RWPE2 (cell line): ENCODE results near the gene CERS6.

Experiments
- ATAC-seq: fragments of 200-7000 bp; cut with Tn5 transposase; 3 replicates; pipeline ENCODE4 v1.9.1; 2021; ENCODE audit warnings: low read depth
- DNase-seq: peaks from one replicate; pipeline ENCODE4 v3.0.0-alpha.2; 2020; ENCODE audit warnings: low spot score
- H3K27ac ChIP-seq: fragments of 450-650 bp; 2 replicates; pipeline ENCODE4 v1.5.1; 2017; ENCODE audit warnings: mild to moderate bottlenecking; ENCODE audit not compliant: poor library complexity, severe bottlenecking
- H3K27me3 ChIP-seq: fragments of 250-450 bp; sonication (Bioruptor Pico); 2 replicates; pipeline ENCODE4 v1.5.1; 2021; ENCODE audit warnings: mild to moderate bottlenecking, moderate library complexity; ENCODE audit not compliant: insufficient read depth, poor library complexity, severe bottlenecking
- H3K36me3 ChIP-seq: fragments of 250-450 bp; sonication (Bioruptor Pico); 2 replicates; pipeline ENCODE4 v1.5.1; 2020; ENCODE audit warnings: low read depth, mild to moderate bottlenecking, moderate library complexity
- H3K4me1 ChIP-seq: fragments of 250-450 bp; sonication (Bioruptor Pico); 2 replicates; pipeline ENCODE4 v1.5.1; 2021; ENCODE audit warnings: mild to moderate bottlenecking, moderate library complexity; ENCODE audit not compliant: insufficient read depth, poor library complexity, severe bottlenecking
- H3K4me3 ChIP-seq: fragments of 250-450 bp; sonication (Bioruptor Pico); 2 replicates; pipeline ENCODE4 v1.5.1; 2021; ENCODE audit warnings: mild to moderate bottlenecking, moderate library complexity; ENCODE audit not compliant: severe bottlenecking
- H3K9me3 ChIP-seq: fragments of 250-450 bp; sonication (Bioruptor Pico); 2 replicates; pipeline ENCODE4 v1.5.1; 2021; ENCODE audit warnings: mild to moderate bottlenecking, moderate library complexity; ENCODE audit not compliant: severe bottlenecking
- CTCF ChIP-seq: fragments of 450-650 bp; IDR thresholded peaks from one replicate; pipeline ENCODE4 v1.5.1; 2017; ENCODE audit warnings: mild to moderate bottlenecking, moderate library complexity; ENCODE audit not compliant: poor library complexity, severe bottlenecking

CERS6 gene

GRCh38 chr2:168602846-168603401, 146.9 kb downstream of the CERS6 start:
- H3K27me3 ChIP-seq = no peaks in the 10 kb centered on the region
- DNase-seq (no peak), ATAC-seq (no peak)
- TF ChIP-seq CTCF = no peak
- H3K27ac ChIP-seq = no peak overlapping the region
- no peak overlapping the region for H3K4me3 ChIP-seq
- peaks cover 7% of the 10 kb centered on the region for H3K9me3 ChIP-seq
- peaks cover 11% of the 10 kb centered on the region for H3K4me1 ChIP-seq
- H3K36me3 ChIP-seq = no peaks in the 10 kb centered on the region

DNA sequence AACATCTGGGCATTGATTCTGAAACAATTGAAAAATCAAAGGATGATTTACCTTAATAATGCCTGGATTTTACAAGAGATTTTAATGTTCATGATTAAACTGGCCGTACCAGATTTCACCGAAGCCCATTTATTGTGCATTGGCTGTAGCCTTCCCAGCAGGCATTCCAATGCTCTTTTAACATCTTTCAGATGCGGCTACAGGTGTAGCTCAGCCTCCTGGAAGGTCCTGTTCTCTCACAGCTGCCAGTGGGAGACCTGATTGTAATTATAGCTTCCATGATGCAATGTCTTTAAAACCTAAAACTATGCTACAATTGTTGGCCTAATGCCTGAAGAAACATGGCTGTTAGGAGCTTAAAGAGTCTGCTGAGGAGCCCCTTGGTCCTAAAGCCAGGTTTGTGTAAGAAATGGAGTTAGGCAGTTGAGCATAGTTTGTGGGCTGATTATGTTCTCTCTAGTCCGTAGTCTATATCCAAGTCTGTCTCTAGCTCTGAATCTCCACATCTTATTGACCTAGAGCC, 147.4 kb downstream of the CERS6 start:
- DNase-seq (no peak), ATAC-seq (no peak)
- Histone ChIP-seq H3K9me3 (peaks cover 7% of the 10 kb centered on the region), H3K4me1 (peaks cover 16% of the 10 kb centered on the region), H3K36me3 (no peaks in the 10 kb centered on the region), H3K27ac (no peak overlapping the region), H3K27me3 (no peaks in the 10 kb centered on the region), H3K4me3 (no peak overlapping the region)
- no peak for TF ChIP-seq CTCF

GRCh38 chr2:168604252-168604651, 148.2 kb downstream of the CERS6 start:
- H3K27ac ChIP-seq = no peak overlapping the region
- no peak for TF ChIP-seq CTCF
- H3K27me3 ChIP-seq = no peaks in the 10 kb centered on the region
- H3K36me3 ChIP-seq = no peaks in the 10 kb centered on the region
- H3K9me3 ChIP-seq = peaks cover 7% of the 10 kb centered on the region
- no peak overlapping the region for H3K4me3 ChIP-seq
- H3K4me1 ChIP-seq = peaks cover 23% of the 10 kb centered on the region
- ATAC-seq (no peak), DNase-seq (no peak)

DNA sequence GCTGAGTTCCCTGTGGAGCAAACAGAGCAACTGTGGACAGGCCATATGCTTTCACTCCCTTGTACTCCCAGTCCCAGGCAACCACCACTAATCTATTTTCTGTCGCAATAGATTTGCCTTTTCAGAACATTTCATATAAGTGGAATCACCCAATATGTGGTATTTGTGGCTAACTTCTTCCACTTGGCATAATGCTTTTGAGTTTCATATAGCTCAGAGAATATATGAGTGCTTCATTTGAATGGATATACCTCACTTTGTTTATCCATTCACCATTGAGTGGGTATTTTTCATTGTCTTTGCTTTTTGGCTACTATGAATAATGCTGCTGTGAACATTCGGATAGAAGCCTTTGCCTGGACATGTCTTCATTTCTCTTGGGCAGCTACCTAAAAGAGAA, 151.9 kb downstream of the CERS6 start:
- Histone ChIP-seq H3K27me3 (no peaks in the 10 kb centered on the region), H3K9me3 (peaks cover 7% of the 10 kb centered on the region), H3K36me3 (no peaks in the 10 kb centered on the region), H3K4me3 (no peak overlapping the region), H3K4me1 (peaks cover 19% of the 10 kb centered on the region), H3K27ac (peak overlapping the region; percentile 65)
- ATAC-seq (peak; percentile 85), DNase-seq (no peak)
- no peak for TF ChIP-seq CTCF

DNA sequence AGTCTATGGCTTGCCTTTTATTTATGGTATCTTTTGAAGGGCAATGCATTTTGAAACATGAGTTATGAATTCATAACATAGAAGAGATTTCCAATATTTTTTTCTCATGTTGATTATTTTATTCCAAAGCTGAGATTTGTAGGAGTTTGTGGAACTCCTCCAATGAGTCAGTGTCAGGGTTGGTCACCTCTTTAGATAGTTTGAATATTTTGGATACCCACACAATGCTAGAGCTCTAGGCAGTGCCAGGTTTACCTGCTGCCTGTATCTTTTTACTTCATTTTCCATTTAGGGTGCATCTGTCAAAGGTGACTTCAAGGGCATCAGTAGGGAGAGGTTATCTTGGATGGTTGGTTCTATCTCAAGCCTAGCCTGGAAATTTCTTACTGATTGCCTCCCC, 152.7 kb downstream of the CERS6 start:
- ATAC-seq = peak; percentile 72
- Histone ChIP-seq H3K4me3 (no peak overlapping the region), H3K4me1 (peaks cover 19% of the 10 kb centered on the region), H3K27ac (peak overlapping the region; percentile 65), H3K27me3 (no peaks in the 10 kb centered on the region), H3K9me3 (peaks cover 7% of the 10 kb centered on the region), H3K36me3 (no peaks in the 10 kb centered on the region)
- DNase-seq = no peak
- TF ChIP-seq CTCF = no peak
